Suppressor macrophage (primary cell): ENCODE data around the gene PCDHGA1.
"Not testable (repeated sequence)": the region's sequence is repeated elsewhere in the genome, so short reads cannot be mapped to it uniquely, and the experiment has no call there.

Experiments used
- DNase-seq, 4 experiments: peaks; one replicate each; pipeline ENCODE4 v3.0.0-alpha.2; 2020 to 2022

PCDHGA1 gene

DNA sequence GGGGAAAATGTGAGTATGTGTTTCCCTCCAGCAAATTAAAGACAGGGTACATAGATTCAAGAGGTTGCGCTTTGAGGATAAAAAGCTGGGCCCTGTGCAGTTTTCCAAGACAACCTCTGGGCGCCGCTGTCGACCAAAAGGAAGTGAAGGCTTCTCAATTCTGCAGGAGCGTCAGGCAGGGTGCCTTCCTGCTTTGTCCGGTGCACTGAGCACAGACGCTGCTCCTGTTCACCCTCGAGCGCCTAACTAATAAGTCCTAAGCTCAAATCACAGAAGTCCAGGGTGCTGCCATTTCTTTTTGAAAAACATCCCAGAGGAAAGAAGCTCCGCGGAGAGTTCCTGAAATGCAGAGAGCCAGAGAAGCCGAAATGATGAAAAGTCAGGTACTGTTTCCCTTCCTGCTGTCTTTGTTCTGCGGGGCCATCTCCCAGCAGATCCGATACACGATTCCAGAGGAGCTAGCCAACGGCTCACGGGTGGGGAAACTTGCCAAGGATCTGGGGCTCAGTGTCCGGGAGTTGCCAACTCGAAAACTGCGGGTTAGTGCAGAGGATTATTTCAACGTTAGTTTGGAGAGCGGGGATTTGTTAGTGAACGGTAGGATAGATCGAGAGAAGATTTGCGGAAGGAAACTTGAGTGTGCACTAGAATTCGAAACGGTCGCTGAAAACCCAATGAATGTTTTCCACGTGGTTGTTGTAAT is 19.8 kb downstream of the PCDHGA1 start, which contains the start of gene PCDHGB1:
Gene PCDHGB1, plus strand, starts transcription at position 183 of the 703 bp plus-strand sequence. Its CDS starts 162 bp downstream, at position 345.
- DNase-seq, result peak; percentile 5 to 50 (median 26)

DNA sequence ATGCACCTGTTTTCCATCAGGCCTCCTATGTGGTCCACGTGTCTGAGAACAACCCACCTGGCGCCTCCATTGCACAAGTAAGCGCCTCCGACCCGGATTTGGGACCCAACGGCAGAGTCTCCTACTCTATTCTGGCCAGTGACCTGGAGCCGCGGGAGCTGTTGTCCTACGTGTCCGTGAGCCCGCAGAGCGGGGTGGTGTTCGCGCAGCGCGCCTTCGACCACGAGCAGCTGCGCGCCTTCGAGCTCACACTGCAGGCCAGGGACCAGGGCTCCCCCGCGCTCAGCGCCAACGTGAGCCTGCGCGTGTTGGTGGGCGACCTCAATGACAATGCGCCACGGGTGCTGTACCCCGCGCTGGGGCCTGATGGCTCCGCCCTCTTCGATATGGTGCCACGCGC is 21.3 kb downstream of the PCDHGA1 start:
- DNase-seq, result no peak

GRCh38 chr5:141354900-141355469 is 24.7 kb downstream of the PCDHGA1 start, which contains the start of gene PCDHGA4:
TSS of gene PCDHGA4 (plus strand) at chr5:141355021. CDS start at chr5:141355108, 87 bp downstream.
- DNase-seq, result no peak

GRCh38 chr5:141355641-141356040 is 25.3 kb downstream of the PCDHGA1 start:
- DNase-seq, result no peak

DNA sequence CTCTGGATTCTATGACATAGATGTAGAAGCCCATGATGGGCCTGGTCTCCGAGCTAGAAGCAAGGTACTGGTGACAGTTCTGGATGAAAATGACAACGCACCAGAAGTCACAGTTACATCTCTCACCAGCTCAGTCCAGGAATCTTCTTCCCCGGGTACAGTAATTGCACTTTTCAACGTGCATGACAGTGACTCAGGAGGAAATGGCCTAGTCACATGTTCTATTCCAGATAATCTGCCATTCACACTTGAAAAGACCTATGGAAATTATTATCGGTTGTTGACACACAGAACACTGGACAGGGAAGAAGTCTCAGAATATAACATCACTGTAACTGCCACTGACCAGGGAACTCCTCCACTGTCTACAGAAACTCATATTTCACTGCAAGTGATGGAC is 25.8 kb downstream of the PCDHGA1 start:
- no peak for DNase-seq

- DNase-seq, result no peak
Observed at GRCh38 chr5:141356950-141357349, 26.6 kb downstream of the PCDHGA1 start.

- peak; percentile 18 to 39 (median 31) for DNase-seq
Observed at GRCh38 chr5:141359790-141360426, 29.6 kb downstream of the PCDHGA1 start, which contains the start of gene PCDHGB2. TSS of gene PCDHGB2 (plus strand) at chr5:141359994. CDS start at chr5:141360136, 142 bp downstream.

DNA sequence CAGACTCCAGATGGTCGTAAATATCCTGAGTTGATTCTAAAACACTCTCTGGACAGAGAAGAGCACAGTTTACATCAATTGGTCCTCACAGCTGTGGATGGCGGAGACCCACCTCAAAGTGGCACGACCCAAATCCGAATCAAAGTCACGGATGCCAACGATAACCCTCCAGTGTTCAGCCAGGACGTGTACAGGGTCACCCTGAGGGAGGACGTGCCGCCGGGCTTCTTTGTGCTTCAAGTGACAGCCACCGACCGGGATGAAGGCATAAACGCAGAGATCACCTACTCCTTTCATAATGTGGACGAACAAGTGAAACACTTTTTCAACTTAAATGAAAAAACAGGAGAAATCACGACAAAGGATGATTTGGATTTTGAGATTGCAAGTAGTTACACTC is 30.4 kb downstream of the PCDHGA1 start:
- DNase-seq, result no peak

- no peak for DNase-seq
Observed at GRCh38 chr5:141362719-141363118, 32.4 kb downstream of the PCDHGA1 start.

GRCh38 chr5:141363952-141364660 is 33.8 kb downstream of the PCDHGA1 start, which contains the start of gene PCDHGA5:
TSS of gene PCDHGA5 (plus strand) at chr5:141364162. CDS start at chr5:141364331, 169 bp downstream.
- no peak for DNase-seq

DNA sequence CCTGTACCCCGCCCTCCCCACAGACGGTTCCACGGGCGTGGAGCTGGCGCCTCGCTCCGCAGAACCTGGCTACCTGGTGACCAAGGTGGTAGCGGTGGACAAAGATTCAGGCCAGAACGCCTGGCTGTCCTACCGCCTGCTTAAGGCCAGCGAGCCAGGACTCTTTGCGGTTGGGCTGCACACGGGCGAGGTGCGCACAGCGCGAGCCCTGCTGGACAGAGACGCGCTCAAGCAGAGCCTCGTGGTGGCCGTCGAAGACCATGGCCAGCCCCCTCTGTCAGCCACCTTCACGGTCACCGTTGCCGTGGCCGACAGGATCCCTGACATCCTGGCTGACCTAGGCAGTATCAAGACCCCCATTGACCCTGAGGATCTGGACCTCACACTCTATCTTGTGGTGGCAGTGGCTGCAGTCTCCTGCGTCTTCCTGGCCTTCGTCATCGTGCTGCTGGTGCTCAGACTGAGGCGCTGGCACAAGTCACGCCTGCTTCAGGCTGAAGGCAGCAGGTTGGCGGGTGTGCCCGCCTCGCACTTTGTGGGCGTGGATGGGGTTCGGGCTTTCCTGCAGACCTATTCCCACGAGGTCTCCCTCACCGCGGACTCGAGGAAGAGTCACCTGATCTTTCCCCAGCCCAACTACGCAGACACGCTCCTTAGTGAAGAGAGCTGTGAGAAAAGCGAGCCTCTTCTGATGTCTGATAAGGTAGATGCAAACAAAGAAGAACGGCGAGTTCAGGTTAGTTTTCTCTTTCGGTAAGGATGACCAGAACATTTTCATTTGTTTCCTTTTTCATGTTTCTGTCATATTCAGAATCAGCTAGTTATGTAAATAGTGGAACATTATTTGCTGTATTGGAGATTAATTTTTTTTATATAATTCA is 35.9 kb downstream of the PCDHGA1 start:
- no peak for DNase-seq

DNA sequence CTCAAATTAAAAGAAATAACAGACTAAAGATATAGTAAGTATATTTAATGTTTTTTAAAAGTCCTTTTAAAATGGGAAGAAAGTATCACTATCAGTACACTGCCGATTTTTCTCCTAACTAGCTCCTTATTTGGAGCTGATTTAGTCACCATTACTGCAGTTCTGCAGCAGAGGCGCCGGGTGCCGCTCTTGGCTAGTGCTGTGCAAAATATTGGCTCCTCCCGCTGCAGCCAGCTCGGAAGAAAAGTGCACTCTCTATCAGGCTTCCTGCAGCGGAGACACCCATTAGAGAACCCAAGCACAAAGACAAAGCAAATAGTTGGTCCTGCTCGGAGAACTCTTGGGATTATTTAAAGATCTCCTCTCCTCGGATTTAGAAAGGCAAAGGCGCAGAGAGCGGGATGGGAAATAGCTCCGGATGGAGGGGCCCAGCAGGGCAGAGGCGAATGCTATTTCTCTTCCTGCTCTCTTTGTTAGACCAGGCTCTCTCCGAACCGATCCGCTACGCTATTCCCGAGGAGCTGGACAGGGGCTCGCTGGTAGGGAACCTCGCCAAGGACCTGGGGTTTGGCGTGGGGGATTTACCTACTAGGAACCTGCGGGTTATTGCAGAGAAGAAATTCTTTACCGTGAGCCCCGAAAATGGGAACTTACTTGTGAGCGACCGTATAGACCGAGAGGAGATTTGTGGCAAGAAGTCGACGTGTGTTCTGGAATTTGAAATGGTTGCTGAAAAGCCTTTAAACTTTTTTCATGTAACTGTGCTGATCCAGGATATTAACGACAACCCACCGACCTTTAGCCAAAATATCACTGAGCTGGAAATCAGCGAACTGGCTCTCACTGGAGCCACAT is 39.9 kb downstream of the PCDHGA1 start, which contains the start of gene PCDHGB3:
Gene PCDHGB3, plus strand, starts transcription at position 249 of the 855 bp plus-strand sequence. Its CDS starts 153 bp downstream, at position 402.
- DNase-seq, result peak; percentile 11 to 64 (median 43)

DNA sequence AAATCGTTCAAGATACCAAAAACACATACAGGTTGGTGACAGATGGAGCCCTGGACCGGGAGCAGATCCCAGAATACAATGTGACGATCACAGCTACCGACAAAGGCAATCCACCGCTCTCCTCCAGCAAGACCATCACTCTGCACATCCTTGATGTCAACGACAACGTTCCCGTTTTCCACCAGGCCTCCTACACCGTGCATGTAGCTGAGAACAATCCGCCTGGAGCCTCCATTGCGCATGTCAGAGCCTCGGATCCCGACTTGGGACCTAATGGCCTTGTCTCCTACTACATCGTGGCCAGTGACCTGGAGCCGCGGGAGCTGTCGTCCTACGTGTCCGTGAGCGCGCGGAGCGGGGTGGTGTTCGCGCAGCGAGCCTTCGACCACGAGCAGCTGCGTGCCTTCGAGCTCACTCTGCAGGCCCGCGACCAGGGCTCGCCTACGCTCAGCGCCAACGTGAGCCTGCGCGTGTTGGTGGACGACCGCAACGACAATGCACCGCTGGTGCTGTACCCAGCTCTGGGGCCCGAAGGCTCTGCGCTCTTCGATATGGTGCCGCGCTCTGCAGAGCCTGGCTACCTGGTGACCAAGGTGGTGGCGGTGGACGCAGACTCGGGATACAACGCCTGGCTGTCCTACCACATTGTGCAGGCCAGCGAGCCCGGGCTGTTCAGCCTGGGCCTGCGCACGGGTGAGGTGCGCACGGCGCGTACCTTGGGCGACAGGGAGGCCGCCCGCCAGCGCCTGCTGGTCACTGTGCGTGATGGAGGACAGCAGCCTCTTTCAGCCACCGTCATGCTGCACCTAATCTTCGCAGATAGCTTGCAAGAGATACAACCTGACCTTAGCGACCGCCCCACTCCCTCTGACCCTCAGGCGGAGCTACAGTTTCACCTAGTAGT is 41.5 kb downstream of the PCDHGA1 start:
- DNase-seq, result no peak

DNA sequence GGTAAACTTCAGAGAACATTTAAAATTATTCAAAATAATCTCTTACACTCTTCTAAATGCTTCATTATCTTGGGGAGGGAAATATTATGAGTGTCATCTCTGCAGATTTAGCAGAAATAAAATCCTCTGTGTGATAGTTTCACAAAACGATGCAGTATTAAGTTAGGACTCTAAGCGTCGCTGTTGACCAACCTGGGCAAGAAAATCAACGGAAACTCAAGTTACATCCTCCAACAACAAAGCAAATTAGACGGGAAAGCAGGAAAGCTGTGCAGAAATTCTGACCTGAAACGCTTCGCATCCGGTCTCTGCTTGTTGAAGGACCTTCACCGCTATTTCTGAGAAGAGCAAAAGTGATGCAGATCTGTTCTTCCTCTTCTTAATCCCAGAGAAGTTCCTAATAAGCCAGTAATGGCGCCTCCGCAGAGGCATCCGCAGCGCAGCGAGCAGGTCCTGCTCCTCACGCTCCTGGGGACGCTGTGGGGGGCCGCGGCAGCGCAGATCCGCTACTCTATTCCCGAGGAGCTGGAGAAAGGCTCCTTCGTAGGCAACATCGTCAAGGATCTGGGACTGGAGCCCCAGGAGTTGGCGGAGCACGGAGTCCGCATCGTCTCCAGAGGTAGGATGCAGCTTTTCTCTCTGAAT is 43.5 kb downstream of the PCDHGA1 start, which contains the start of gene PCDHGA6:
Gene PCDHGA6, plus strand, starts transcription at position 219 of the 645 bp plus-strand sequence. Its CDS starts 193 bp downstream, at position 412.
- peak in 1 of 4 experiments; percentile 18 for DNase-seq

DNA sequence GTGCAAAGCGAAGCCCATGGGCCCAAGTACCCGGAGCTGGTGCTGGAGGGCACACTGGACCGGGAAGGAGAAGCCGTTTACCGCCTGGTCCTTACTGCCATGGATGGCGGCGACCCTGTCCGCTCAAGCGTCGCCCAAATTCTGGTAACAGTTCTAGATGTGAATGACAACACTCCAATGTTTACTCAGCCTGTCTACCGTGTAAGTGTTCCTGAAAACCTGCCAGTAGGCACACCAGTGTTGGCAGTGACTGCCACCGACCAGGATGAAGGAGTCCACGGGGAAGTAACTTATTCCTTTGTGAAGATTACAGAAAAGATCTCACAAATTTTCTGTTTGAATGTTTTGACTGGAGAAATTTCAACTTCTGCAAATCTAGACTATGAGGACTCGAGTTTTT is 44.3 kb downstream of the PCDHGA1 start:
- no peak for DNase-seq

DNA sequence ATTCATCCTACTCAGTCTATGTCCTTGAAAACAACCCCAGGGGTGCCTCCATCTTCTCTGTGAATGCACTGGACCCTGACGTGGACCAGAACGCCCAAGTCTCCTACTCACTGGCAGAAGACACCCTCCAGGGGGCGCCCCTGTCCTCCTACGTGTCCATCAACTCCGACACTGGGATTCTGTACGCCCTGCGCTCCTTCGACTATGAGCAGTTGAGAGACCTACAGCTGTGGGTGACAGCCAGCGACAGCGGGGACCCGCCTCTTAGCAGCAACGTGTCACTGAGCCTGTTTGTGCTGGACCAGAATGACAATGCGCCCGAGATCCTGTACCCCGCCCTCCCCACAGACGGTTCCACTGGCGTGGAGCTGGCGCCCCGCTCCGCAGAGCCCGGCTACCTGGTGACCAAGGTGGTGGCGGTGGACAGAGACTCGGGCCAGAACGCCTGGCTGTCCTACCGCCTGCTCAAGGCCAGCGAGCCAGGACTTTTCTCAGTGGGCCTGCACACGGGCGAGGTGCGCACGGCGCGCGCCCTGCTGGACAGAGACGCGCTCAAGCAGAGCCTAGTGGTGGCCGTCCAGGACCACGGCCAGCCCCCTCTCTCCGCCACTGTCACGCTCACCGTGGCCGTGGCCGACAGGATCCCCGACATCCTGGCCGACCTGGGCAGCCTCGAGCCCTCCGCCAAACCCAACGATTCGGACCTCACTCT is 45.3 kb downstream of the PCDHGA1 start:
- not testable (repeated sequence) for DNase-seq

DNA sequence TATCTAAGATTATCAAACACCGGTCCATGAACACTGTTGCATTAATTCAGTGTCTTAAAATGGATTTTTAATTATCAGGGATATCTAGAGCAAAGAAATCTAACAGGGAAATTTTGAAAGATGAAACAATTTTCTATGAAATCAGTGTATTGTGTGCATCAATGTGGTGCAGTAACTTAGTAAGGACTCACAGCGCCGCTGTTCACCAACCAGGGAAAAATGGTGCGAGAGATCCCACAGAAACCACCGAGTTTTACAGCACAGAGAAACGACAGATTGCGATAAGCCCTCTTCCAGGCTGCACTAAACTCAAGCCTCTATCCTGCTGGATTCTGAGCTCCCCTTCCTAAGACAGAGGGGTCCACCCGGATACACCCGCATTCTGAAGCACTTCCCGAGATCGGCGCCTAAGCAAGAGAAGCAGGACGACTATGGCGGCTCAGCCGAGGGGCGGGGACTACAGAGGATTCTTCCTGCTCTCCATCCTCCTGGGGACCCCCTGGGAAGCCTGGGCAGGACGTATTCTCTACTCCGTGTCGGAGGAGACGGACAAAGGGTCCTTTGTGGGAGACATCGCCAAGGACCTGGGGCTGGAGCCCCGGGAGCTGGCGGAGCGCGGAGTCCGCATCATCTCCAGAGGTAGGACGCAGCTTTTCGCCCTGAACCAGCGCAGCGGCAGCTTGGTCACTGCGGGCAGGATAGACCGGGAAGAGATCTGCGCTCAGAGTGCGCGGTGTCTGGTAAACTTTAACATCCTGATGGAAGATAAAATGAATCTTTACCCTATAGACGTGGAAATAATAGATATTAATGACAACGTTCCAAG is 52.4 kb downstream of the PCDHGA1 start, which contains the start of gene PCDHGA7:
Gene PCDHGA7, plus strand, starts transcription at position 274 of the 826 bp plus-strand sequence. Its CDS starts 158 bp downstream, at position 432.
- DNase-seq, result no peak
